Daoy (cell line): ENCODE measurements around the gene CARD18. TPM values are rescaled to one million over a fixed set of nuclear protein-coding genes. Genes with fewer than 3 reads are reported as not detected.
"Not testable (repeated sequence)": the region's sequence is repeated elsewhere in the genome, so short reads cannot be mapped to it uniquely, and the experiment has no call there.

Experiments
- DNase-seq: peaks from one replicate; pipeline ENCODE4 v3.0.0-alpha.2; 2015; ENCODE audit warnings: low read depth
- total RNA-seq: library from RNA; depleted of rRNA; stranded (reverse); fragments of >200 nt; shearing (Covaris generic); gene quantifications from 2 replicates; pipeline ENCODE4 v1.2.3, GENCODE V29; 2014

CARD18 gene
- total RNA-seq, 1 experiment from 2014 or later, result 0.80 TPM

- peak; percentile 13 for DNase-seq
Measured at GRCh38 chr11:105132716-105133511, 6.7 kb downstream of the CARD18 start.

GRCh38 chr11:105130189-105130813 lies 9.3 kb downstream of the CARD18 start:
- DNase-seq, result no peak

- DNase-seq, result no peak
Measured at GRCh38 chr11:105124756-105125155, 14.8 kb downstream of the CARD18 start.

- no peak for DNase-seq
Measured at GRCh38 chr11:105111145-105111944, 28.2 kb downstream of the CARD18 start.

GRCh38 chr11:105110688-105111030 lies 28.9 kb downstream of the CARD18 start:
- DNase-seq, result no peak

GRCh38 chr11:105109855-105110687 lies 29.5 kb downstream of the CARD18 start:
- DNase-seq, result peak; percentile 21

- DNase-seq, result no peak
Measured at GRCh38 chr11:105109321-105109720, 30.2 kb downstream of the CARD18 start.

- DNase-seq, result no peak
Measured at GRCh38 chr11:105108247-105108646, 31.3 kb downstream of the CARD18 start.

GRCh38 chr11:105107226-105107825 lies 32.2 kb downstream of the CARD18 start:
- DNase-seq, result not testable (repeated sequence)

- no peak for DNase-seq
Measured at GRCh38 chr11:105106140-105106539, 33.4 kb downstream of the CARD18 start.

- DNase-seq, result no peak
Measured at GRCh38 chr11:105104292-105104691, 35.3 kb downstream of the CARD18 start.

GRCh38 chr11:105103336-105103735 lies 36.2 kb downstream of the CARD18 start:
- no peak for DNase-seq

GRCh38 chr11:105102079-105102581 lies 37.4 kb downstream of the CARD18 start:
- not testable (repeated sequence) for DNase-seq

GRCh38 chr11:105100981-105101630 lies 38.5 kb downstream of the CARD18 start:
- no peak for DNase-seq

GRCh38 chr11:105100206-105100605 lies 39.4 kb downstream of the CARD18 start:
- no peak for DNase-seq

- not testable (repeated sequence) for DNase-seq
Measured at GRCh38 chr11:105099594-105099993, 40.0 kb downstream of the CARD18 start.

- DNase-seq, result peak; percentile 11
Measured at GRCh38 chr11:105092256-105093239, 47.0 kb downstream of the CARD18 start.
